RWPE1 (cell line): ENCODE results near the gene PDE4B.
"Not testable (repeated sequence)": the region's sequence is repeated elsewhere in the genome, so short reads cannot be mapped to it uniquely, and the experiment has no call there.

Experiments
- CTCF ChIA-PET: fragments of 350-600 bp; sonication (Branson Sonifier 250); formaldehyde crosslinking; extraction: SDS; loops from one replicate; lab custom pipeline; 2021; lab: Yijun Ruan, JAX
- POLR2A ChIA-PET: fragments of 400-600 bp; formaldehyde crosslinking; extraction: SDS; loops from one replicate; lab custom pipeline; 2020; ENCODE audit warnings: antibody characterized with exemption; ENCODE audit not compliant: low non-redundant PET; lab: Yijun Ruan, JAX
- DNase-seq: peaks from one replicate; pipeline ENCODE4 v3.0.0; 2012; ENCODE audit warnings: low spot score
- H3K27ac ChIP-seq: fragments of 450-650 bp; 2 replicates; pipeline ENCODE4 v1.5.1; 2017
- CTCF ChIP-seq: fragments of 450-650 bp; conservative IDR thresholded peaks from 2 replicates; pipeline ENCODE4 v1.5.1; 2017; ENCODE audit warnings: low read depth, mild to moderate bottlenecking

PDE4B gene

GRCh38 chr1:65872301-65872700 lies 79.6 kb downstream of the PDE4B start:
- H3K27ac ChIP-seq, result no peak overlapping the region
- TF ChIP-seq CTCF, result no peak
- CTCF ChIA-PET, result no interaction called here
- DNase-seq, result no peak
- POLR2A ChIA-PET, result no interaction called here

- DNase-seq, H3K27ac ChIP-seq, POLR2A ChIA-PET, CTCF ChIA-PET: not testable (repeated sequence)
These were observed 85.6 kb downstream of the PDE4B start for GRCh38 chr1:65878342-65878741.

- no peak for TF ChIP-seq CTCF
- no peak overlapping the region for H3K27ac ChIP-seq
- ChIA-PET POLR2A (no interaction called here), CTCF (interaction anchor here (0.6 kb wide), 1 partner anchor 17 kb away, joined by 3 read pairs; no protein-coding TSS in a partner anchor)
- no peak for DNase-seq
These were observed 87.9 kb downstream of the PDE4B start for GRCh38 chr1:65880611-65881010.

DNA sequence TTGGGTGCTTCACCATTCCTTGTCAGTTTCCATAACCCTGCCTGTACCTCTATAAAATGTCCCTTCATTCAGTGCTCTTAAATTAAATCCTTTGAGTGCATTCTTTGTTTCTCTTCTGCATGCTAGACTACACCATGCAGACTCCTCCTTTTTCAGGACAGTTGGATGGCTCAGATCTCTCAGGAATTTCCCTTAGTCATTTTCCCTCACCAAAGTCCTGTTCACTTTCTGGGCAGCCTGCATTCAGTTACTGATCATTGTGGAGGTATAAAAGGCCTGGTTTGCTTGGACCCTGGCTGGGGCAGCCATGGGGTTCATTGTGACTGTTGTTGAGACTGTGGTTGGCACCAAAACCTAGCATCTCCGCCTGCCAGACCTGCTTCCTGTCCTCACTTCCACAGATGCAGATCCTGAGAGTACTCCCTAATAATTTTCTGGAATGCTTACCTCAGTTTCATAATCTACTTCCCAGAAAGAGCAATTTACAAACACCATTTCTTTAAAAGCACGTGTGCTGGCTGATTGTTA lies 88.4 kb downstream of the PDE4B start:
- CTCF ChIA-PET, result interaction anchor here (0.6 kb wide), 1 partner anchor 17 kb away, joined by 3 read pairs; no protein-coding TSS in a partner anchor
- DNase-seq, result no peak

GRCh38 chr1:65882076-65882475 lies 89.4 kb downstream of the PDE4B start:
- ChIA-PET CTCF (no interaction called here), POLR2A (no interaction called here)
- no peak for TF ChIP-seq CTCF
- no peak for DNase-seq
- no peak overlapping the region for H3K27ac ChIP-seq

More for the DNA sequence above, 88.4 kb downstream of the PDE4B start:
- no peak overlapping the region for H3K27ac ChIP-seq
- TF ChIP-seq CTCF, result no peak
- POLR2A ChIA-PET, result no interaction called here

- POLR2A ChIA-PET, result interaction anchor here (0.7 kb wide), 1 partner anchor 62 kb away, joined by 3 read pairs; no protein-coding TSS in a partner anchor
These were observed 96.7 kb downstream of the PDE4B start for GRCh38 chr1:65889441-65889840.

More at GRCh38 chr1:65889441-65889840, 96.7 kb downstream of the PDE4B start:
- no peak for DNase-seq
- CTCF ChIA-PET, result interaction anchor here (0.6 kb wide), 1 partner anchor 32 kb away, joined by 3 read pairs; no protein-coding TSS in a partner anchor
- H3K27ac ChIP-seq, result no peak overlapping the region
- no peak for TF ChIP-seq CTCF
